Fibroblast of the conjunctiva (primary cell): ENCODE measurements around the gene VLDLR.
A peak's percentile ranks its signal among the peaks of the same experiment; 100 is the strongest.

Experiments used
- DNase-seq: peaks from one replicate; pipeline ENCODE4 v3.0.0-alpha.2; 2010; ENCODE audit warnings: low read depth

The VLDLR gene

GRCh38 chr9:2622461-2623287 is 1.1 kb downstream of the VLDLR start:
- no peak for DNase-seq

- no peak for DNase-seq
These were observed 1.9 kb downstream of the VLDLR start for GRCh38 chr9:2623288-2624050.

- no peak for DNase-seq
These were observed 2.6 kb downstream of the VLDLR start for GRCh38 chr9:2624051-2624682.

GRCh38 chr9:2625427-2625826 is 3.8 kb downstream of the VLDLR start:
- DNase-seq: no peak

GRCh38 chr9:2628919-2629318 is 7.3 kb downstream of the VLDLR start:
- no peak for DNase-seq

GRCh38 chr9:2630158-2630557 is 8.6 kb downstream of the VLDLR start:
- no peak for DNase-seq

- no peak for DNase-seq
These were observed 9.7 kb downstream of the VLDLR start for GRCh38 chr9:2631263-2631662.

GRCh38 chr9:2634153-2634552 is 12.6 kb downstream of the VLDLR start:
- no peak for DNase-seq

GRCh38 chr9:2634818-2635217 is 13.2 kb downstream of the VLDLR start:
- no peak for DNase-seq

- no peak for DNase-seq
These were observed 14.3 kb downstream of the VLDLR start for GRCh38 chr9:2635922-2636321.

- DNase-seq: no peak
These were observed 15.8 kb downstream of the VLDLR start for GRCh38 chr9:2637390-2637789.

- no peak for DNase-seq
These were observed 17.5 kb downstream of the VLDLR start for GRCh38 chr9:2638871-2639673.

GRCh38 chr9:2639786-2640185 is 18.2 kb downstream of the VLDLR start:
- no peak for DNase-seq

- DNase-seq: no peak
These were observed 19.0 kb downstream of the VLDLR start for GRCh38 chr9:2640570-2640969.

- DNase-seq: no peak
These were observed 19.4 kb downstream of the VLDLR start for GRCh38 chr9:2641033-2641432.

- DNase-seq: no peak
These were observed 20.5 kb downstream of the VLDLR start for GRCh38 chr9:2642068-2642467.

- no peak for DNase-seq
These were observed 24.0 kb downstream of the VLDLR start for GRCh38 chr9:2645569-2645968.

- DNase-seq: peak; percentile 64
These were observed 33.9 kb downstream of the VLDLR start for GRCh38 chr9:2655411-2655901.

GRCh38 chr9:2657427-2657826 is 35.8 kb downstream of the VLDLR start:
- DNase-seq: no peak

GRCh38 chr9:2662496-2662895 is 40.9 kb downstream of the VLDLR start:
- DNase-seq: no peak

- no peak for DNase-seq
These were observed 42.0 kb downstream of the VLDLR start for GRCh38 chr9:2663461-2664173.
